GM23338 (cell line): ENCODE results near the gene AMBP. TPM values are rescaled to one million over a fixed set of nuclear protein-coding genes. Genes with fewer than 3 reads are reported as not detected.
"Not testable (repeated sequence)": the region's sequence is repeated elsewhere in the genome, so short reads cannot be mapped to it uniquely, and the experiment has no call there.

Experiments used
- ATAC-seq: fragments of 200-7000 bp; cut with Tn5 transposase; 3 replicates; pipeline ENCODE4 v1.9.1; 2020
- DNase-seq: peaks from one replicate; pipeline ENCODE4 v3.0.0-alpha.2; 2015; ENCODE audit warnings: low spot score
- H2AFZ ChIP-seq: fragments of 200-600 bp; sonication (generic); 2 replicates; pipeline ENCODE4 v1.8.0; 2016; ENCODE audit warnings: antibody characterized with exemption, mild to moderate bottlenecking, moderate library complexity
- H3F3A ChIP-seq: fragments of 200-600 bp; sonication (generic); replicated peaks from 2 replicates; pipeline ENCODE4 v1.8.0; 2017; ENCODE audit warnings: antibody characterized with exemption, mixed run types, low read depth
- H3K27ac ChIP-seq: fragments of 200-600 bp; sonication (generic); 2 replicates; pipeline ENCODE4 v1.6.1; 2016; ENCODE audit warnings: low read depth
- H3K27me3 ChIP-seq: fragments of 200-600 bp; sonication (generic); 2 replicates; pipeline ENCODE4 v1.8.0; 2016; ENCODE audit warnings: mild to moderate bottlenecking, mixed run types, moderate library complexity; ENCODE audit not compliant: insufficient read depth
- H3K36me3 ChIP-seq: fragments of 200-600 bp; sonication (generic); 2 replicates; pipeline ENCODE4 v1.8.0; 2016; ENCODE audit warnings: mild to moderate bottlenecking; ENCODE audit not compliant: insufficient read depth
- H3K4me1 ChIP-seq: fragments of 200-600 bp; sonication (generic); 2 replicates; pipeline ENCODE4 v1.8.0; 2016; ENCODE audit warnings: mild to moderate bottlenecking, moderate library complexity; ENCODE audit not compliant: insufficient read depth
- H3K4me2 ChIP-seq: fragments of 200-600 bp; sonication (generic); 2 replicates; pipeline ENCODE4 v1.7.1; 2017; ENCODE audit warnings: mixed run types
- H3K4me3 ChIP-seq: fragments of 200-600 bp; sonication (generic); 2 replicates; pipeline ENCODE4 v1.6.1; 2016; ENCODE audit warnings: mixed run types
- H3K79me2 ChIP-seq: fragments of 200-600 bp; sonication (generic); replicated peaks from 2 replicates; pipeline ENCODE4 v1.8.0; 2017; ENCODE audit warnings: mild to moderate bottlenecking; ENCODE audit not compliant: insufficient read depth
- H3K9me2 ChIP-seq: fragments of 200-600 bp; sonication (generic); 2 replicates; pipeline ENCODE4 v1.8.0; 2017; ENCODE audit not compliant: insufficient read depth
- H4K20me1 ChIP-seq: fragments of 200-600 bp; sonication (generic); replicated peaks from 2 replicates; pipeline ENCODE4 v1.8.0; 2017; ENCODE audit warnings: mild to moderate bottlenecking; ENCODE audit not compliant: insufficient read depth
- H3K27ac Mint-ChIP-seq: 2 replicates; pipeline ENCODE4 v1.8.0; 2020; ENCODE audit warnings: inconsistent platforms, mild to moderate bottlenecking, moderate library complexity, mixed read lengths
- H3K27me3 Mint-ChIP-seq: 3 replicates; pipeline ENCODE4 v1.8.0; 2022; ENCODE audit warnings: low read depth, mild to moderate bottlenecking, moderate library complexity, mixed read lengths, inconsistent platforms; ENCODE audit not compliant: insufficient read depth, poor library complexity
- H3K36me3 Mint-ChIP-seq: 3 replicates; pipeline ENCODE4 v1.8.0; 2021; ENCODE audit warnings: low read depth, mild to moderate bottlenecking, inconsistent platforms, moderate library complexity, mixed read lengths
- H3K4me1 Mint-ChIP-seq: 3 replicates; pipeline ENCODE4 v1.8.0; 2020; ENCODE audit warnings: mild to moderate bottlenecking, inconsistent platforms, mixed read lengths
- H3K4me3 Mint-ChIP-seq: 3 replicates; pipeline ENCODE4 v1.8.0; 2021; ENCODE audit warnings: moderate library complexity, mild to moderate bottlenecking, inconsistent platforms, mixed read lengths
- H3K9me3 Mint-ChIP-seq: 3 replicates; pipeline ENCODE4 v1.8.0; 2020; ENCODE audit warnings: moderate library complexity, mild to moderate bottlenecking, inconsistent platforms, mixed read lengths
- EZH2 ChIP-seq: fragments of 200-600 bp; sonication (generic); IDR thresholded peaks from one replicate; pipeline ENCODE4 v1.8.0; 2017; ENCODE audit warnings: antibody characterized with exemption, mild to moderate bottlenecking, low read depth; ENCODE audit not compliant: unreplicated experiment
- EZH2phosphoT487 ChIP-seq: fragments of 200-600 bp; sonication (generic); IDR thresholded peaks from one replicate; pipeline ENCODE4 v1.8.1; 2018; ENCODE audit warnings: antibody characterized with exemption; ENCODE audit not compliant: unreplicated experiment
- polyA plus RNA-seq: library from polyadenylated mRNA; unstranded; fragments of >200 nt; fragmentation: Nextera tagmentation; extraction: Ambion mirVana; gene quantifications from 2 replicates; pipeline ENCODE4 v1.2.1, GENCODE V29; 2016
- total RNA-seq: library from RNA; depleted of rRNA; stranded (reverse); fragments of >200 nt; shearing (Covaris generic); gene quantifications from 2 replicates; pipeline ENCODE4 v1.2.3, GENCODE V29; 2014
- TF ChIP-seq, protein P1 (sequence below), 2 experiments: fragments of 200-600 bp in 1 of 2; sonication (generic) in 1 of 2; conservative IDR thresholded peaks; 2 replicates each; pipeline versions ENCODE4 v1.5.1 to v1.6.1; 2016 to 2017; ENCODE audit warnings: antibody characterized with exemption in 2 of 2, low read depth in 2 of 2, mild to moderate bottlenecking in 2 of 2, moderate library complexity in 1 of 2

AMBP gene
- total and polyA plus RNA-seq, 2 experiments from 2014 or later, result 1.3 to 2.0 TPM

- not testable (repeated sequence) for H3F3A ChIP-seq, H3K27me3 ChIP-seq, DNase-seq, H3K4me1 ChIP-seq, H3K4me1 Mint-ChIP-seq, ATAC-seq, H3K36me3 Mint-ChIP-seq, H3K79me2 ChIP-seq, H3K4me2 ChIP-seq, H3K9me2 ChIP-seq, H3K4me3 Mint-ChIP-seq, H4K20me1 ChIP-seq, H3K36me3 ChIP-seq, H3K4me3 ChIP-seq, H3K27ac ChIP-seq, H3K27ac Mint-ChIP-seq, H3K9me3 Mint-ChIP-seq
- H2AFZ ChIP-seq, result peak overlapping the region; percentile 80; the same call in 1 of the 2 replicates
- peaks cover 11% of the 10 kb centered on the region for H3K27me3 Mint-ChIP-seq
Observed at GRCh38 chr9:114082763-114083412, 4.8 kb upstream of the AMBP start.

GRCh38 chr9:114082017-114082762, 4.1 kb upstream of the AMBP start:
- no peak overlapping the region for H3K27ac ChIP-seq
- H3K79me2 ChIP-seq, result no peaks in the 10 kb centered on the region
- H4K20me1 ChIP-seq, result no peaks in the 10 kb centered on the region
- no peaks in the 10 kb centered on the region for H3K36me3 ChIP-seq
- Mint-ChIP-seq H3K4me3 (no peak overlapping the region), H3K27ac (no peak overlapping the region), H3K36me3 (no peaks in the 10 kb centered on the region), H3K27me3 (peaks cover 15% of the 10 kb centered on the region), H3K4me1 (0 out of 3 replicates have a peak, but pooled peaks cover 2% of the 10 kb centered on the region), H3K9me3 (no peaks in the 10 kb centered on the region)
- H3K4me2 ChIP-seq, result no peak overlapping the region
- no peak overlapping the region for H3K4me3 ChIP-seq
- no peaks in the 10 kb centered on the region for H3K9me2 ChIP-seq
- TF ChIP-seq, protein P1, sequence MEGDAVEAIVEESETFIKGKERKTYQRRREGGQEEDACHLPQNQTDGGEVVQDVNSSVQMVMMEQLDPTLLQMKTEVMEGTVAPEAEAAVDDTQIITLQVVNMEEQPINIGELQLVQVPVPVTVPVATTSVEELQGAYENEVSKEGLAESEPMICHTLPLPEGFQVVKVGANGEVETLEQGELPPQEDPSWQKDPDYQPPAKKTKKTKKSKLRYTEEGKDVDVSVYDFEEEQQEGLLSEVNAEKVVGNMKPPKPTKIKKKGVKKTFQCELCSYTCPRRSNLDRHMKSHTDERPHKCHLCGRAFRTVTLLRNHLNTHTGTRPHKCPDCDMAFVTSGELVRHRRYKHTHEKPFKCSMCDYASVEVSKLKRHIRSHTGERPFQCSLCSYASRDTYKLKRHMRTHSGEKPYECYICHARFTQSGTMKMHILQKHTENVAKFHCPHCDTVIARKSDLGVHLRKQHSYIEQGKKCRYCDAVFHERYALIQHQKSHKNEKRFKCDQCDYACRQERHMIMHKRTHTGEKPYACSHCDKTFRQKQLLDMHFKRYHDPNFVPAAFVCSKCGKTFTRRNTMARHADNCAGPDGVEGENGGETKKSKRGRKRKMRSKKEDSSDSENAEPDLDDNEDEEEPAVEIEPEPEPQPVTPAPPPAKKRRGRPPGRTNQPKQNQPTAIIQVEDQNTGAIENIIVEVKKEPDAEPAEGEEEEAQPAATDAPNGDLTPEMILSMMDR (conservative IDR thresholded peaks at IDR 0.05; ENCODE audit: low read depth in 2 of 2), result peak; percentile 86 to 96
- TF ChIP-seq EZH2, result no peak
- ATAC-seq (peak; percentile 97), DNase-seq (peak; percentile 96)
- no peaks in the 10 kb centered on the region for H3F3A ChIP-seq
- no peaks in the 10 kb centered on the region; the same call in 1 of the 2 replicates for H3K4me1 ChIP-seq
- H3K27me3 ChIP-seq, result no peaks in the 10 kb centered on the region
- peak overlapping the region; percentile 80; the same call in 1 of the 2 replicates for H2AFZ ChIP-seq

- H3K4me3 Mint-ChIP-seq, result no peak overlapping the region
Observed at GRCh38 chr9:114081441-114082016, 3.4 kb upstream of the AMBP start.

More at GRCh38 chr9:114081441-114082016, 3.4 kb upstream of the AMBP start:
- Mint-ChIP-seq H3K27me3 (peaks cover 16% of the 10 kb centered on the region), H3K9me3 (no peaks in the 10 kb centered on the region), H3K4me1 (0 out of 3 replicates have a peak, but pooled peaks cover 2% of the 10 kb centered on the region), H3K36me3 (no peaks in the 10 kb centered on the region), H3K27ac (no peak overlapping the region)
- no peak for TF ChIP-seq EZH2phosphoT487
- Histone ChIP-seq H3F3A (no peaks in the 10 kb centered on the region), H3K79me2 (no peaks in the 10 kb centered on the region), H3K9me2 (no peaks in the 10 kb centered on the region), H2AFZ (no peak overlapping the region), H4K20me1 (no peaks in the 10 kb centered on the region), H3K4me1 (no peaks in the 10 kb centered on the region; the same call in 1 of the 2 replicates), H3K27me3 (no peaks in the 10 kb centered on the region), H3K4me3 (no peak overlapping the region), H3K36me3 (no peaks in the 10 kb centered on the region), H3K27ac (no peak overlapping the region), H3K4me2 (no peak overlapping the region)
- ATAC-seq (no peak), DNase-seq (no peak)
